GM18507 (cell line): ENCODE measurements around the gene AGAP1.

Experiments used
- DNase-seq: peaks from one replicate; pipeline ENCODE4 v3.0.0; 2011; ENCODE audit warnings: low read depth; ENCODE audit not compliant: insufficient read length; ENCODE audit errors: extremely low spot score
- FAIRE-seq: peaks from 2 replicates; lab custom pipeline; 2011; peaks lifted over from hg19 to GRCh38; lab: Jason Lieb, UNC

The AGAP1 gene

GRCh38 chr2:236143811-236144210, 650.0 kb downstream of the AGAP1 start:
- FAIRE-seq (no peak), DNase-seq (no peak)

- FAIRE-seq (no peak), DNase-seq (no peak)
These were observed 652.6 kb downstream of the AGAP1 start for GRCh38 chr2:236146436-236146835.

GRCh38 chr2:236155406-236155805, 661.6 kb downstream of the AGAP1 start:
- FAIRE-seq (no peak), DNase-seq (no peak)

- no peak for FAIRE-seq
- no peak for DNase-seq
These were observed 662.4 kb downstream of the AGAP1 start for GRCh38 chr2:236156095-236156859.

- FAIRE-seq = no peak
- DNase-seq = no peak
These were observed 663.0 kb downstream of the AGAP1 start for GRCh38 chr2:236156860-236157194.

GRCh38 chr2:236157366-236157765, 663.5 kb downstream of the AGAP1 start:
- no peak for FAIRE-seq
- no peak for DNase-seq

GRCh38 chr2:236157815-236158498, 664.1 kb downstream of the AGAP1 start:
- FAIRE-seq = no peak
- DNase-seq = no peak

GRCh38 chr2:236158969-236159777, 665.3 kb downstream of the AGAP1 start:
- no peak for DNase-seq
- no peak for FAIRE-seq

- DNase-seq = no peak
- no peak for FAIRE-seq
These were observed 665.9 kb downstream of the AGAP1 start for GRCh38 chr2:236159778-236160170.

GRCh38 chr2:236160366-236161081, 666.7 kb downstream of the AGAP1 start:
- DNase-seq = no peak
- no peak for FAIRE-seq

GRCh38 chr2:236161082-236161462, 667.2 kb downstream of the AGAP1 start:
- FAIRE-seq (no peak), DNase-seq (no peak)

GRCh38 chr2:236161531-236161930, 667.7 kb downstream of the AGAP1 start:
- DNase-seq (no peak), FAIRE-seq (no peak)

- no peak for FAIRE-seq
- DNase-seq = no peak
These were observed 668.4 kb downstream of the AGAP1 start for GRCh38 chr2:236162031-236162845.

- DNase-seq (no peak), FAIRE-seq (no peak)
These were observed 669.1 kb downstream of the AGAP1 start for GRCh38 chr2:236162882-236163470.

- no peak for FAIRE-seq
These were observed 669.8 kb downstream of the AGAP1 start for GRCh38 chr2:236163471-236164200.

GRCh38 chr2:236164201-236164924, 670.5 kb downstream of the AGAP1 start:
- no peak for DNase-seq
- FAIRE-seq = no peak

More at GRCh38 chr2:236163471-236164200, 669.8 kb downstream of the AGAP1 start:
- DNase-seq = no peak
